ENCODE results near the gene MYO18A.

DNA sequence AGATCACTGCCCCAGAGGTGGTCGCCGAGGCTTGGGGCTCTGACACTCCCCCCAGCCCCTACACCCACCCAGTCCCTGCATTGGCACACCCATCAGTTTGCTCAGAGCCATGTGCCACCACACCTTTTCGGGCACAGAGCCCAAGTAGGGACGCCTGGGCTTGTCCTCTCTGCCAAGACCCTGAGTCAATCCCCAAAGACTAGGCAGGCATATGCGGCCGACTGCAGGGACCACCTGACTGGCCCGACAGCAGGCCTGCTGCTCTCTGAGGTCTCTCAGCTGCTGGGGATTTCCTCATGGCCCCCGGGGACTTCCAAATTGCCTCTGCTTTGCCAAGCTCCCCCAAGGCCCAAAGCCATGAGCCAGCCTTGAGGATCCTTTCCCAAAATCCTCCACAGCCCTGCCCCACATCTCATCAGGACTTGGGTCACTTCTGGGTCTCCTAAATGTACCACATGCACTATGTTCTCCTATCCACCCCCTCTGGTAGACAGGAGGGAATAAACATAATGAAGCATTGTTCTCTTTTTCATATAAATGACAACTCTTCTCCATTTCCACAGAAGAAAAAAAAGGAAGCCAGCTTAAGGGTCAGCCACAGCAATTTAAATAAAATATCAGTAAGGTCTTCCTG, 30.6 kb downstream of the MYO18A start:
- TF ChIP-seq, protein P1, sequence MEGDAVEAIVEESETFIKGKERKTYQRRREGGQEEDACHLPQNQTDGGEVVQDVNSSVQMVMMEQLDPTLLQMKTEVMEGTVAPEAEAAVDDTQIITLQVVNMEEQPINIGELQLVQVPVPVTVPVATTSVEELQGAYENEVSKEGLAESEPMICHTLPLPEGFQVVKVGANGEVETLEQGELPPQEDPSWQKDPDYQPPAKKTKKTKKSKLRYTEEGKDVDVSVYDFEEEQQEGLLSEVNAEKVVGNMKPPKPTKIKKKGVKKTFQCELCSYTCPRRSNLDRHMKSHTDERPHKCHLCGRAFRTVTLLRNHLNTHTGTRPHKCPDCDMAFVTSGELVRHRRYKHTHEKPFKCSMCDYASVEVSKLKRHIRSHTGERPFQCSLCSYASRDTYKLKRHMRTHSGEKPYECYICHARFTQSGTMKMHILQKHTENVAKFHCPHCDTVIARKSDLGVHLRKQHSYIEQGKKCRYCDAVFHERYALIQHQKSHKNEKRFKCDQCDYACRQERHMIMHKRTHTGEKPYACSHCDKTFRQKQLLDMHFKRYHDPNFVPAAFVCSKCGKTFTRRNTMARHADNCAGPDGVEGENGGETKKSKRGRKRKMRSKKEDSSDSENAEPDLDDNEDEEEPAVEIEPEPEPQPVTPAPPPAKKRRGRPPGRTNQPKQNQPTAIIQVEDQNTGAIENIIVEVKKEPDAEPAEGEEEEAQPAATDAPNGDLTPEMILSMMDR (IDR thresholded peaks at IDR 0.05; ENCODE audit: poor library complexity), result no peak
- TF ChIP-seq EZH2 (IDR thresholded peaks at IDR 0.05; ENCODE audit: borderline replicate concordance), result no peak
- TF ChIP-seq EZH2phosphoT487 (IDR thresholded peaks at IDR 0.05; ENCODE audit: low read depth, severe bottlenecking, unreplicated experiment), result no peak
